HEK293 (cell line): Measurements from ENCODE around the gene PALS2.

Experiments
- CTCF ChIA-PET: fragments of 350-600 bp; formaldehyde crosslinking; extraction: SDS; loops from one replicate; lab custom pipeline; 2021; ENCODE audit warnings: antibody characterized with exemption; lab: Yijun Ruan, JAX
- POLR2A ChIA-PET: fragments of 300-600 bp; formaldehyde crosslinking; extraction: SDS; loops from one replicate; lab custom pipeline; 2020; ENCODE audit warnings: antibody characterized with exemption, inconsistent platforms; lab: Yijun Ruan, JAX
- H3K27ac ChIP-seq: fragments of 200-500 bp; sonication (Bioruptor generic); 2 replicates; pipeline ENCODE4 v1.5.1; 2014; ENCODE audit warnings: low read depth, low read length, control low read depth, inconsistent platforms; ENCODE audit errors: extremely low read depth
- H3K36me3 ChIP-seq, 2 experiments: fragments of 200-500 bp in 1 of 2; sonication (Bioruptor generic) in 1 of 2; 1 replicate in 1 of 2; 2 replicates in 1 of 2; pipeline ENCODE4 v1.5.1; 2014 to 2017; ENCODE audit warnings: inconsistent platforms in 2 of 2, low read length in 2 of 2; ENCODE audit not compliant: control insufficient read depth in 2 of 2, insufficient read depth in 1 of 2
- H3K4me1 ChIP-seq: fragments of 200-500 bp; sonication (Bioruptor generic); 2 replicates; pipeline ENCODE4 v1.5.1; 2014; ENCODE audit warnings: mild to moderate bottlenecking, low read length, inconsistent platforms; ENCODE audit not compliant: control insufficient read depth, insufficient read depth
- H3K4me3 ChIP-seq: 2 replicates; pipeline ENCODE4 v1.5.1; 2011; ENCODE audit warnings: low read depth, mild to moderate bottlenecking, control low read depth, low read length, moderate library complexity
- H3K9me3 ChIP-seq: fragments of 200-500 bp; sonication (Bioruptor generic); 2 replicates; pipeline ENCODE4 v1.5.1; 2014; ENCODE audit warnings: low read depth, low read length, inconsistent platforms; ENCODE audit not compliant: control insufficient read depth, insufficient read depth
- CTCF ChIP-seq: fragments of 450-650 bp; formaldehyde crosslinking; IDR thresholded peaks from 2 replicates; pipeline ENCODE4 v1.5.1; 2016; ENCODE audit warnings: missing biosample characterization, missing genetic modification characterization
- MEIS1 ChIP-seq: sonication (generic); formaldehyde crosslinking; IDR thresholded peaks from 2 replicates; pipeline ENCODE4 v1.8.1; 2022; ENCODE audit warnings: missing genetic modification reagents, mild to moderate bottlenecking, borderline replicate concordance
- OSR2 ChIP-seq: fragments of 450-650 bp; formaldehyde crosslinking; IDR thresholded peaks from 2 replicates; pipeline ENCODE4 v1.5.1; 2016; ENCODE audit warnings: missing biosample characterization, missing genetic modification characterization
- PRDM10 ChIP-seq: fragments of 450-650 bp; formaldehyde crosslinking; IDR thresholded peaks from 2 replicates; pipeline ENCODE4 v1.5.1; 2016; ENCODE audit warnings: missing biosample characterization, missing genetic modification characterization
- PRDM6 ChIP-seq: fragments of 450-650 bp; formaldehyde crosslinking; IDR thresholded peaks from 2 replicates; pipeline ENCODE4 v1.5.1; 2017; ENCODE audit warnings: missing biosample characterization, missing genetic modification characterization
- RBAK ChIP-seq: fragments of 450-650 bp; formaldehyde crosslinking; IDR thresholded peaks from 2 replicates; pipeline ENCODE4 v1.5.1; 2016; ENCODE audit warnings: missing biosample characterization, missing genetic modification characterization
- SETDB1 ChIP-seq: IDR thresholded peaks from one replicate; pipeline ENCODE4 v1.6.1; 2017; ENCODE audit warnings: mild to moderate bottlenecking, low read length, moderate library complexity, mixed read lengths; ENCODE audit not compliant: insufficient read length
- SP7 ChIP-seq: fragments of 450-650 bp; formaldehyde crosslinking; IDR thresholded peaks from 2 replicates; pipeline ENCODE4 v1.5.1; 2016; ENCODE audit warnings: missing biosample characterization, missing genetic modification characterization
- TRIM28 ChIP-seq: IDR thresholded peaks from 2 replicates; pipeline ENCODE4 v1.6.1; 2011; ENCODE audit warnings: low read length, control low read depth, borderline replicate concordance
- ZIC2 ChIP-seq: fragments of 450-650 bp; formaldehyde crosslinking; IDR thresholded peaks from 2 replicates; pipeline ENCODE4 v1.5.1; 2016; ENCODE audit warnings: missing biosample characterization, missing genetic modification characterization
- ZNF140 ChIP-seq: fragments of 450-650 bp; formaldehyde crosslinking; IDR thresholded peaks from 2 replicates; pipeline ENCODE4 v1.5.1; 2016; ENCODE audit warnings: missing biosample characterization, missing genetic modification characterization
- ZNF292 ChIP-seq: fragments of 450-650 bp; formaldehyde crosslinking; IDR thresholded peaks from 2 replicates; pipeline ENCODE4 v1.5.1; 2016; ENCODE audit warnings: low read depth, missing biosample characterization, missing genetic modification characterization, borderline replicate concordance
- ZNF501 ChIP-seq: fragments of 450-650 bp; formaldehyde crosslinking; IDR thresholded peaks from 2 replicates; pipeline ENCODE4 v1.5.1; 2016; ENCODE audit warnings: missing biosample characterization, missing genetic modification characterization
- ZNF558 ChIP-seq: fragments of 450-650 bp; formaldehyde crosslinking; IDR thresholded peaks from 2 replicates; pipeline ENCODE4 v1.5.1; 2016; ENCODE audit warnings: missing biosample characterization, missing genetic modification characterization
- ZNF600 ChIP-seq: fragments of 450-650 bp; formaldehyde crosslinking; IDR thresholded peaks from 2 replicates; pipeline ENCODE4 v1.5.1; 2016; ENCODE audit warnings: missing biosample characterization, missing genetic modification characterization
- ZNF654 ChIP-seq: fragments of 450-650 bp; formaldehyde crosslinking; IDR thresholded peaks from 2 replicates; pipeline ENCODE4 v1.5.1; 2016; ENCODE audit warnings: low read depth, missing biosample characterization, missing genetic modification characterization
- ZNF660 ChIP-seq: fragments of 450-650 bp; IDR thresholded peaks from 2 replicates; pipeline ENCODE4 v1.5.1; 2018; ENCODE audit warnings: missing biosample characterization, mild to moderate bottlenecking, missing genetic modification characterization

PALS2 gene

GRCh38 chr7:24576171-24577025 lies 3.1 kb downstream of the PALS2 start:
- peaks cover 34% of the 10 kb centered on the region for H3K4me1 ChIP-seq
- no peaks in the 10 kb centered on the region for H3K36me3 ChIP-seq
- H3K4me3 ChIP-seq: no peak overlapping the region
- CTCF ChIA-PET: interaction anchor here (0.6 to 5.8 kb wide), 20 partner anchors 9 to 580 kb away, joined by 3 to 42 read pairs (median 4); no protein-coding TSS in a partner anchor
- peak; percentile 34; the same call in 1 of the 2 replicates for TF ChIP-seq ZNF600 (tag by site-specific recombination)
- 0 out of 2 replicates have a peak, but pooled peaks have one; percentile 60 for TF ChIP-seq PRDM10 (tag by site-specific recombination)
- TF ChIP-seq ZNF558 (tag by site-specific recombination): no peak
- no peak for TF ChIP-seq MEIS1 (CRISPR knock-in tag)
- TF ChIP-seq OSR2 (tag by site-specific recombination): peak; percentile 4; the same call in 1 of the 2 replicates
- TF ChIP-seq SETDB1: no peak
- peak; percentile 23; the same call in 1 of the 2 replicates for TF ChIP-seq CTCF
- TF ChIP-seq ZNF654 (tag by site-specific recombination): peak; percentile 52
- TF ChIP-seq TRIM28: peak; percentile 51; the same call in 1 of the 2 replicates
- no peak for TF ChIP-seq ZNF501 (tag by site-specific recombination)
- no peak for TF ChIP-seq ZNF292
- peak; percentile 38; the same call in 1 of the 2 replicates for TF ChIP-seq ZNF660 (tag by site-specific recombination)
- TF ChIP-seq RBAK (tag by site-specific recombination): no peak
- 0 out of 2 replicates have a peak, but pooled peaks have one; percentile 36 for TF ChIP-seq SP7 (tag by site-specific recombination)
- TF ChIP-seq PRDM6 (tag by site-specific recombination): peak; percentile 5; the same call in 1 of the 2 replicates
- TF ChIP-seq, all 188 proteins: peak for 9
- Histone ChIP-seq H3K9me3 (no peaks in the 10 kb centered on the region), H3K27ac (no peak overlapping the region)
- POLR2A ChIA-PET: interaction anchor here (1.2 kb wide), 1 partner anchor 549 kb away, joined by 3 read pairs; no protein-coding TSS in a partner anchor

- POLR2A ChIA-PET: no interaction called here
- TF ChIP-seq ZNF140 (tag by site-specific recombination) (no peak), ZIC2 (tag by site-specific recombination) (peak; percentile 18; the same call in 1 of the 2 replicates)
- H3K4me1 ChIP-seq: peaks cover 31% of the 10 kb centered on the region; the same call in 1 of the 2 replicates
- H3K4me3 ChIP-seq: no peak overlapping the region
- no peaks in the 10 kb centered on the region for H3K36me3 ChIP-seq
- no peaks in the 10 kb centered on the region for H3K9me3 ChIP-seq
- CTCF ChIA-PET: interaction anchor here (5.8 kb wide), 1 partner anchor 89 kb away, joined by 42 read pairs; no protein-coding TSS in a partner anchor
- no peak overlapping the region for H3K27ac ChIP-seq
Measured at GRCh38 chr7:24578052-24578451, 4.8 kb downstream of the PALS2 start.
